ENCODE results near the gene ZBTB7C.

Gene ZBTB7C

GRCh38 chr18:48367557-48367956 lies 41.6 kb downstream of the ZBTB7C start:
- CTCF ChIA-PET: no interaction called here

GRCh38 chr18:48365965-48366364 lies 43.2 kb downstream of the ZBTB7C start:
- Histone ChIP-seq H3K4me3 (ENCODE audit: low read depth, low read length) (no peak overlapping the region), H3K27ac (ENCODE audit: extremely low read depth, low read depth, low read length) (no peak overlapping the region), H3K4me1 (ENCODE audit: control insufficient read depth, insufficient read depth, low read length) (no peaks in the 10 kb centered on the region), H3K9me3 (ENCODE audit: control insufficient read depth, insufficient read depth, low read depth, low read length) (no peaks in the 10 kb centered on the region), H3K36me3 (ENCODE audit: control insufficient read depth in 2 of 2, insufficient read depth in 1 of 2, low read length in 2 of 2) (no peaks in the 10 kb centered on the region)
- POLR2A ChIA-PET: no interaction called here
- TF ChIP-seq ZFP3 (tag by site-specific recombination; IDR thresholded peaks at IDR 0.05; ENCODE audit: low read depth) (no peak), ZNF514 (tag by site-specific recombination; IDR thresholded peaks at IDR 0.05) (no peak), ZNF529 (tag by site-specific recombination; IDR thresholded peaks at IDR 0.05; ENCODE audit: insufficient replicate concordance) (no peak), SCRT1 (tag by site-specific recombination; IDR thresholded peaks at IDR 0.05; ENCODE audit: borderline replicate concordance) (no peak), ZNF510 (tag by site-specific recombination; IDR thresholded peaks at IDR 0.05; ENCODE audit: insufficient replicate concordance) (no peak), ZNF692 (tag by site-specific recombination; IDR thresholded peaks at IDR 0.05) (no peak)
- CTCF ChIA-PET: interaction anchor here (0.6 kb wide), 1 partner anchor 81 kb away, joined by 3 read pairs; no protein-coding TSS in a partner anchor

More at GRCh38 chr18:48367557-48367956, 41.6 kb downstream of the ZBTB7C start:
- no peak overlapping the region for H3K27ac ChIP-seq (ENCODE audit: extremely low read depth, low read depth, low read length)
- POLR2A ChIA-PET: no interaction called here
- H3K36me3 ChIP-seq (ENCODE audit: control insufficient read depth in 2 of 2, insufficient read depth in 1 of 2, low read length in 2 of 2): no peaks in the 10 kb centered on the region
- H3K9me3 ChIP-seq (ENCODE audit: control insufficient read depth, insufficient read depth, low read depth, low read length): no peaks in the 10 kb centered on the region
- TF ChIP-seq KLF7 (tag by site-specific recombination; IDR thresholded peaks at IDR 0.05; ENCODE audit: borderline replicate concordance): no peak
- no peak for TF ChIP-seq ZNF529 (tag by site-specific recombination; IDR thresholded peaks at IDR 0.05; ENCODE audit: insufficient replicate concordance)
- TF ChIP-seq ZBTB20 (tag by site-specific recombination; IDR thresholded peaks at IDR 0.05): no peak
- no peak for TF ChIP-seq BCL11B (tag by site-specific recombination; IDR thresholded peaks at IDR 0.05; ENCODE audit: low read depth)
- TF ChIP-seq ZIC2 (tag by site-specific recombination; IDR thresholded peaks at IDR 0.05): peak; percentile 88
- H3K4me1 ChIP-seq (ENCODE audit: control insufficient read depth, insufficient read depth, low read length): no peaks in the 10 kb centered on the region
- H3K4me3 ChIP-seq (ENCODE audit: low read depth, low read length): no peak overlapping the region

- H3K4me3 ChIP-seq (ENCODE audit: low read depth, low read length): no peak overlapping the region
- H3K4me1 ChIP-seq (ENCODE audit: control insufficient read depth, insufficient read depth, low read length): no peaks in the 10 kb centered on the region
- POLR2A ChIA-PET: no interaction called here
- H3K27ac ChIP-seq (ENCODE audit: extremely low read depth, low read depth, low read length): no peak overlapping the region
- CTCF ChIA-PET: no interaction called here
- no peaks in the 10 kb centered on the region for H3K9me3 ChIP-seq (ENCODE audit: control insufficient read depth, insufficient read depth, low read depth, low read length)
- H3K36me3 ChIP-seq (ENCODE audit: control insufficient read depth in 2 of 2, insufficient read depth in 1 of 2, low read length in 2 of 2): no peaks in the 10 kb centered on the region
- TF ChIP-seq ZFP37 (tag by site-specific recombination; IDR thresholded peaks at IDR 0.05): no peak
- no peak for TF ChIP-seq MEIS1 (CRISPR knock-in tag; IDR thresholded peaks at IDR 0.05; ENCODE audit: borderline replicate concordance)
- TF ChIP-seq ZNF157 (tag by site-specific recombination; IDR thresholded peaks at IDR 0.05): no peak
- no peak for TF ChIP-seq ZNF350 (tag by site-specific recombination; IDR thresholded peaks at IDR 0.05)
- no peak for TF ChIP-seq ZFP69B (tag by site-specific recombination; IDR thresholded peaks at IDR 0.05)
- TF ChIP-seq ZNF138 (tag by site-specific recombination; IDR thresholded peaks at IDR 0.05; ENCODE audit: borderline replicate concordance): no peak
- TF ChIP-seq ZNF558 (tag by site-specific recombination; IDR thresholded peaks at IDR 0.05): no peak
- TF ChIP-seq ZNF600 (tag by site-specific recombination; IDR thresholded peaks at IDR 0.05): no peak
- no peak for TF ChIP-seq TSHZ1 (tag by site-specific recombination; IDR thresholded peaks at IDR 0.05; ENCODE audit: borderline replicate concordance)
- TF ChIP-seq ZNF473 (tag by site-specific recombination; IDR thresholded peaks at IDR 0.05): no peak
- no peak for TF ChIP-seq ZNF510 (tag by site-specific recombination; IDR thresholded peaks at IDR 0.05; ENCODE audit: insufficient replicate concordance)
- no peak for TF ChIP-seq ZNF416 (tag by site-specific recombination; IDR thresholded peaks at IDR 0.05)
- no peak for TF ChIP-seq ZNF48 (tag by site-specific recombination; IDR thresholded peaks at IDR 0.05)
- no peak for TF ChIP-seq BCL11B (tag by site-specific recombination; IDR thresholded peaks at IDR 0.05; ENCODE audit: low read depth)
- no peak for TF ChIP-seq ZBTB21 (tag by site-specific recombination; IDR thresholded peaks at IDR 0.05)
- no peak for TF ChIP-seq ZNF433 (tag by site-specific recombination; IDR thresholded peaks at IDR 0.05; ENCODE audit: low read depth)
- TF ChIP-seq ZNF248 (tag by site-specific recombination; IDR thresholded peaks at IDR 0.05): no peak
- TF ChIP-seq ZNF704 (tag by site-specific recombination; IDR thresholded peaks at IDR 0.05): no peak
Observed at GRCh38 chr18:48364146-48364545, 45.0 kb downstream of the ZBTB7C start.
